Muscle of leg (tissue), 11 donors: Measurements from ENCODE around the gene PLCE1. TPM values are rescaled to one million over a fixed set of nuclear protein-coding genes. Genes with fewer than 3 reads are reported as not detected.

Source experiments
- DNase-seq: peaks from one replicate; pipeline ENCODE4 v3.0.0; 2013
- H3K27ac ChIP-seq: one replicate; pipeline ENCODE4 v1.5.1; 2013; ENCODE audit warnings: mild to moderate bottlenecking, low read length, control low read depth
- H3K27me3 ChIP-seq: one replicate; pipeline ENCODE4 v1.6.1; 2013; ENCODE audit warnings: low read length; ENCODE audit not compliant: control insufficient read depth, insufficient read depth
- H3K36me3 ChIP-seq: one replicate; pipeline ENCODE4 v1.6.1; 2013; ENCODE audit warnings: low read length; ENCODE audit not compliant: control insufficient read depth, insufficient read depth
- H3K4me1 ChIP-seq: one replicate; pipeline ENCODE4 v1.6.1; 2013; ENCODE audit warnings: low read length; ENCODE audit not compliant: control insufficient read depth, insufficient read depth
- H3K4me3 ChIP-seq: one replicate; pipeline ENCODE4 v1.5.1; 2013; ENCODE audit warnings: low read length, control low read depth
- H3K9me3 ChIP-seq: replicated peaks from 2 replicates; pipeline ENCODE4 v1.6.1; 2013; ENCODE audit warnings: low read depth, low read length; ENCODE audit not compliant: control insufficient read depth
- WGBS: methylation state at CpG from one replicate; pipeline ENCODE4 v1.1.5; 2013; ENCODE audit warnings: missing lambda C conversion rate; ENCODE audit not compliant: insufficient coverage; 5-methylcytosine and 5-hydroxymethylcytosine counted together
- polyA plus RNA-seq, 8 donors: library from polyadenylated mRNA; unstranded; fragments of 120-200 nt; gene quantifications; one replicate each; pipeline versions ENCODE4 v1.2.1 to v1.2.3, GENCODE V29; 2013; ENCODE audit warnings: inconsistent platforms in 1 of 8, low replicate concordance in 1 of 8; ENCODE audit not compliant: insufficient read length in 8 of 8, insufficient read depth in 1 of 8
- total RNA-seq: library from RNA; stranded (reverse); fragments of 120-200 nt; gene quantifications from one replicate; pipeline ENCODE4 v1.2.4, GENCODE V29; 2013

Gene PLCE1
- total and polyA plus RNA-seq, 9 donors = 31.4 to 46.3 (median 36.0) TPM

DNA sequence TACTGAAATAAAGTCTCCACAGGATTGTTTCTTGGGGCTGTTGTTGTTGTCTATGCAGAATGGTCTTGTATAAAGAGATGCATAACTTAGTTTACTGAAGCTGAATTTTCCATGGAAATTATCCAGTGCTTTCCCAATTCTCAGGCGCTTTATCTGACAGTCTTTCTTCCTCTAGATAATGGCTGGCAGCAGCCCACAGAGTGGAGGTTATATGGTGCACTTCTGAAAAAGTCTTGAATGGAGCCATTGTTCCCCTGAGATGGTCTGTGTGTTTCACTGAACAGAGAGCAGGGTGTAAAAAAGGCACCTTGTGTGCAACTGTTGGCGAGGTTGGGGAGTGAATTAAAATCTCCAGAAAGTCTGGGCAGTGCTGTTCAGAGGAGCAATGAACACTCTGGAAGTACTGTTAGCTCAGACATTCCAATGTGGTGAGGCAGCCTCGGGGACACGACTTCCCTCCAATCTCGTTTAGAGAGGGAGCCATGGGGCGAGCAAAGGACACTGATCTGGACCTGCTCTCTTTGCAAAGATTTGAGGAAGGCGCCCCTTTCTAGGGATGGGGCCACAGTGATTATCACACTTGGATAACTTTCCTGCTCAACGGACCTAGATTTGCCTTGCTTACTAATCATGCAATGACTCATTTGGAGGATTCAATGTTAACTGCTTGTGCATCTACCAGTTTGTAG is 2.0 kb upstream of the PLCE1 start:
- H3K27me3 ChIP-seq = peaks cover 11% of the 10 kb centered on the region
- no peaks in the 10 kb centered on the region for H3K9me3 ChIP-seq
- 14% methylated on average over 3 of the region's 8 CpGs for WGBS
- peaks cover 4% of the 10 kb centered on the region for H3K36me3 ChIP-seq
- peaks cover 38% of the 10 kb centered on the region for H3K4me1 ChIP-seq
- DNase-seq = peak; percentile 92
- no peak overlapping the region for H3K4me3 ChIP-seq
- peak overlapping the region; percentile 83 for H3K27ac ChIP-seq

DNA sequence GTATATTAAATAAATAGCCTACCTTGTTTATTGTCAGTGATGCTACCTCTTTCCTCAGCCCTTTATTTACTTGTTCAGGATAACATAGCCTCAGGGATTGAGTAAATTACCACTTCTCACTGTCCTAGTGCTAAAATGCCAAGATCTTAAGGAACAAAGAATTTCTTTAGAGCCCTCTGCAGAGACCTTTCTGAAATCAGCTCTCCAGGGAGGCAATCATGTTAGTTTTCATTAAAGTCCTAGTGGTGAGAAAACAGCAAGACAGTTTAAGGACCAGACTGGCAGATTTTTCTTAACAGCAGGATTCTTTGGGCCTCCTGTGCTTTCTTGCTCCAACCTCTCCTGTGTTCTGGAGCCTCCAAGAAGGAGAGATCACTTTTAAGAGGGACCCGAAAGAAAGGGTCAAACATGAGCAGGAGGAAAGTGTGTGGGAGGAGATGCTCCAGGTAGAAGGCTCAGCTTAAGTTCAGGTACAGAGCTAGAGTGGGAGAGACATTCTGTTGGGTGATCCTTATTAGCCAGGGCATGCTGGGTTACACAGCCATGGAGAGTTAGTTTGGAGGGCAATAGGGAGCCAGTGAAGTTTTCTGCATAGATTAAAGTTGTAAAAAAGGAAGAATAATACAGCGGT is 1.2 kb upstream of the PLCE1 start:
- Histone ChIP-seq H3K4me3 (no peak overlapping the region), H3K36me3 (peaks cover 4% of the 10 kb centered on the region), H3K27ac (peak overlapping the region; percentile 85), H3K9me3 (no peaks in the 10 kb centered on the region), H3K4me1 (peaks cover 38% of the 10 kb centered on the region), H3K27me3 (peaks cover 11% of the 10 kb centered on the region)
- peak; percentile 28 for DNase-seq
- whole genome bisulfite sequencing = 80% methylated on average over 2 of the region's 2 CpGs

DNA sequence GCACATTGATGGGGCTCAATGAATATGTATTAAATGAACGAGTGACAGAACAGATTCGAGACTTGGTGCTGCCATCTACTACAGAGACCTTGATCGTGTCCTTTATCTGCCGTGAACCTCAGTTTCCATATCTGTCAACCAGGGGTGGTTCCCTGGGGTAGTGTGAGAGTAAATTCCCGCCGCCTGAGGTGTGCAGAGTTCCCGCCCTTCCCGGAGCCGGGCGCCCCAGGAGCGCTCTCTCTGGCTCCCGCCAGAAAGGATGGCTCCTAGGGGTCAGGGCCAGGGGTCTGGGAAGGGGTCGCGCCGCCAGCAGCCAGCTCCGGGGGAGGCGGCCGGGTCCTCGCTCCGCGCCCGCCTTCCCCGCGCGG is 333 bp upstream of the PLCE1 start:
- Histone ChIP-seq H3K4me1 (peaks cover 42% of the 10 kb centered on the region), H3K9me3 (no peaks in the 10 kb centered on the region), H3K36me3 (peaks cover 4% of the 10 kb centered on the region), H3K27me3 (peaks cover 11% of the 10 kb centered on the region), H3K27ac (peak overlapping the region; percentile 85), H3K4me3 (peak overlapping the region; percentile 65)
- DNase-seq = no peak
- WGBS = 5% methylated on average over 21 of the region's 25 CpGs

DNA sequence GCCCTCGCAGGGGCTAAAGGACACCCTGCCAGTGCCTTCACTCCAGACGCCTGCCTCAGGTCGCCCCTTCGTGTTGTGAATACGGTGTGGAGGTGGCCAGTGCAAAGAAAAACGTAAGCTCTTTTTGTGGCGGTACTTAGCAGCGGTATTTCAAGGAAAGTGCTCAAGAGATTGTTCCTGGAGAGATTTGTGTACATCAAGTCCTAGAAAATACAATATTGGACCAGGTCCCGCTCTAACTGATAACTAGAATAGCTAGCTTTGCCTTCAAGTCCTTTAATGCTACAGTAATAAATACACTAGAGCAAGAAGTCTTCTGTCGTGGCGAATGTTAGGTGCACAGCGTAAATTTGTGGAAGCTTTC is 689 bp downstream of the PLCE1 start:
- 2% methylated on average over 6 of the region's 12 CpGs for WGBS
- DNase-seq = peak; percentile 46
- peaks cover 4% of the 10 kb centered on the region for H3K36me3 ChIP-seq
- H3K4me3 ChIP-seq = peak overlapping the region; percentile 96
- H3K27me3 ChIP-seq = peaks cover 11% of the 10 kb centered on the region
- H3K4me1 ChIP-seq = peaks cover 47% of the 10 kb centered on the region
- H3K27ac ChIP-seq = peak overlapping the region; percentile 77
- no peaks in the 10 kb centered on the region for H3K9me3 ChIP-seq

DNA sequence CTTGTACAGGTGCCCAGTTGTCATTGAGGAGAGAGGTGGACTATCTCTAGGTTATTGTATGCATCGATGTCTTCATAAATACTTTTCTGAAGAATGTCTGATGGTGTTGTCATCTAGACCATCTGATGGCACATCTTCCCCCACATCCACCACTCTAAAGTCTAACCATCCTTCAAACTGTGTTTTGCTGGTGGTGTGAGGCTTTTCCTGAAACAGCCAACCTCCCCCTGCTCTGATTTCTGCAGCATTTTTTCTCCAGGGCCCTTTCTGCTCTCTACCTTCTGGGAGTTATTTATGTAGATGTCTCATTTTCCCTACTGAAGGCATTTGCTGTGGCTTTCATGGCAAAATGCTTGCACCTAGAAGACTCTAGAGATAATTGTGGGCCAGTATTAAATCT is 1.5 kb downstream of the PLCE1 start:
- Histone ChIP-seq H3K27me3 (peaks cover 11% of the 10 kb centered on the region), H3K27ac (no peak overlapping the region), H3K4me3 (peak overlapping the region; percentile 96), H3K4me1 (peaks cover 53% of the 10 kb centered on the region), H3K36me3 (peaks cover 4% of the 10 kb centered on the region), H3K9me3 (no peaks in the 10 kb centered on the region)
- no CpG with 5 or more reads among the region's 1 CpG for WGBS
- DNase-seq = no peak

DNA sequence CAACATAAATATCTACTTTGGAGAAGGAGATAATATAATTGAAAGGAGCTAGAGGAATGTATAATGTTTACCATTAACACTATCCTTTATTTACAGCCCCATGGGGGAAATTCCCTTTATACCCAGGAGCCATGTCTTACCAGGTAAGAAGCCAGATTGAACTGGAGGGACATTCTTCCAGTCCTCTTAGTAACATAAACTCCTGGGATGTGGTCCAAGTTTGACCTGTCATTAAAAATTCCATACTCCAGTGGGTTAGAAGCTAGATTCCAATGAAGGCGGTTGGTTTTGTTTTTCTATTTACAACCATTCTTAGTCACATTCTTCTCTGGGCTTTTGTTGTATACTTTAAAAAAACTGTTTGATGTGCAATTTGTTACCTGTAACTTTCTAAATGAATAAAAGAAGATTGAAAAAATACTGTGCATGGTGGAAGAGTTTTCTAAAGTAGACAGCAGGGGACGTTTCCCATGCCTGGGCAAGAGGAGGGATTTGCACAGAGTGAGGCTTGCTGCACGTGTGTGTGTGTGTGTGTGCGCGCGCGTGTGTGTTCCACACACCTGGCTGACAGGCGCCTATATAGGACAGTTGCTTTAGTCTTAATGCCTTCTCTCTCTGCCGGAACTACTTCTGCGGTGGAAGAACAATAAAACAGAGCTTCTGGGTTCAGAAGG is 2.0 kb downstream of the PLCE1 start:
- Histone ChIP-seq H3K4me1 (peaks cover 54% of the 10 kb centered on the region), H3K36me3 (peaks cover 4% of the 10 kb centered on the region), H3K4me3 (peak overlapping the region; percentile 96), H3K9me3 (no peaks in the 10 kb centered on the region), H3K27ac (no peak overlapping the region), H3K27me3 (peaks cover 11% of the 10 kb centered on the region)
- DNase-seq = peak; percentile 36
- 70% methylated on average over 7 of the region's 10 CpGs for WGBS

DNA sequence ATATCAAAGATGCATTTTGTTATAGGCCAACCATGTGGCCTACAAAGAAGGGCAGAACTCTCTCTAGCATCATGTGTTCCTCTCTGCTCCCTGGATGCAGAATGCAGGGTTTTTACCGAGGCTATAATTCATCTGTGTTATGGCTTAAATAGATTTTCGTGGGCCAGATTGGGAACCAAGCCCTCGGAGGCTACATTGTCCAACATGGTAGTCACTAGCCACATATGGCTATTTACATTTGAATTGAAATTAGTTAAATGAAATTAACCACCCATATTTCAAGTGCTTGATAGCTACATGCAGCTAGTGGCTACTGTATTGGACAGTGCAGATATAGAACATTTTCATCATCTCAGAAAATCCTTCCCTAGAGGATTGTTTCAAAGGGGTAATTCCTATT is 2.8 kb downstream of the PLCE1 start:
- Histone ChIP-seq H3K9me3 (no peaks in the 10 kb centered on the region), H3K36me3 (peaks cover 4% of the 10 kb centered on the region), H3K4me3 (no peak overlapping the region), H3K27me3 (peaks cover 11% of the 10 kb centered on the region), H3K27ac (no peak overlapping the region), H3K4me1 (peaks cover 52% of the 10 kb centered on the region)
- no peak for DNase-seq
- no CpG with 5 or more reads among the region's 3 CpGs for WGBS

DNA sequence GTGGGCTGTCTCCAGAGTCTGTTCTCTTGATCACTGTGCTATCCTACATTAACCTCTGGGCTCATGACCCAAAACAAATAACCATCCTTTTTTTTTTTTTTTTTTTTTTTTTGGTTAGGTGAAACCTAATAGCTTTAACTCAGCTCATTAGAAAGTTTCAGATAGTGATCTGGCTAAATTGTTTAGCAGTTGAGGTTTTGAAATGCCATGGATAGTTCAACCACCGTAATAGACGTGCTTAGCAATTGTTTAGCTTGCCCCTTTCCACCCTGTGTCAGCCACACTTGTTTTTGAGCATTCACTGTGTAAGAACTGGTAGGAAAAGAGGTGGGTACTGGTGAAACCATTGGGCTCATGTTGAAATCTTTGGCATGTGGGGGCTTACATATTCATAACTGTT is 3.8 kb downstream of the PLCE1 start:
- Histone ChIP-seq H3K27me3 (peaks cover 11% of the 10 kb centered on the region), H3K4me3 (no peak overlapping the region), H3K4me1 (peaks cover 48% of the 10 kb centered on the region), H3K36me3 (peaks cover 4% of the 10 kb centered on the region), H3K27ac (no peak overlapping the region), H3K9me3 (no peaks in the 10 kb centered on the region)
- no peak for DNase-seq
- no CpG with 5 or more reads among the region's 2 CpGs for WGBS

DNA sequence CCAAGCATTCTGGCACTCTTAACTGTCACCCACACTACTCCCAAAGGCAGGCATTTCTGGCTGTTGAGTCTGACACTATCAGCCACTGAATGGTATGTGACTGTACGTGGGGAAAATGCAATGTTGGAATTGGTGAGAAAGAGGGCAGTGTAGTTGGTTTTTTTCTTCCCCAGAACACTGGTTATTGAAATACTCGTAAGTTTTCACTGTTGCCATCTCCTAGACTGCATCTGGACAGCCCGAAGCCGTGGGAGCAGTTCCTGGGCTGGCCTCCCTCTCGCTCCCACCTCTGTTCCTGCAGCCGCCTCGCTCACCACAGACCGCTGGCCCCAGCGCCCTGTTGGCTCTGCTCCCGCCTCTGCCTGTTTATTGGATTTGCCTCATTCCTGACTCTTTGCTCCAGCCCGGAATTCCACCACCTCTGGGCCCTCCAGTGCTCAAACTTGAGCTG is 5.7 kb downstream of the PLCE1 start:
- Histone ChIP-seq H3K4me3 (no peak overlapping the region), H3K4me1 (peaks cover 42% of the 10 kb centered on the region), H3K9me3 (no peaks in the 10 kb centered on the region), H3K27ac (peak overlapping the region; percentile 54), H3K36me3 (peaks cover 4% of the 10 kb centered on the region), H3K27me3 (no peaks in the 10 kb centered on the region)
- DNase-seq = peak; percentile 83
- WGBS = 3% methylated on average over 8 of the region's 11 CpGs

DNA sequence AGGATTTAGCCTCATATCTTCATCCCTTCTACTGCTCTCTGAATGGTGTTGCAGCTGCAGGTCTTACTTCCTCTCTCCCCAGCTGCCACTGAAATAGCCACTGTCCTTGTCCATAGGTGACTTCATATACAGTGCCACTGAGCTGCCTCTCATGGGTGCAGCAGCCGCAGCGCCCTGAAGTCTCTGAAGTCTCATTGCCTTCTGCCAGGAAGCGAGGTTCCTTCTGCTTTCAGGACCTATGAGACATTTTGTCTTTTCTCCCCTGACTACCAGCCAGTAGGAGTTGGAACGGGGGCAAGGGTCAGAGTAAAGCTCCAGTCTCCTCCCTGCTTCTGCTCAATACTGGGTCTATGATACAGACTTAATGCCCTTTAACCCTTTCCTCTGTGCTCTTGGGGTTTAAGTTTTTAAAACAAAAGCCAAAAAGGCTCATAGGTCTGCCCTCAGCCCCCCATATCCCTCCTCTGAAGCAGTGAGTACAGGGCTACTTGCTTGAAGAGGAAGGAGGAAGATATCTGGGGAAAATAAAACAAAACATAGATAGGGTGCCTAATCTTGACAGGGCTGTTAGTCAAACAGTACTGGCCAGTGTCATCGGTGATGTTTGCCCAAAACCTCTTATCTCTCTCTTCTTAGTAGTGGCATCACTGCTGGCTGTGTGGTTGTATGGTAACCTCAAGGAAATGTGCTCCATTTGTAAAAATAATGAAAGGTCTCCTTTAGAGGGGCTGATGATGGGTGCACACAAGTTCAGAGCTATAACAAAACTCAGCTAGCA is 7.1 kb downstream of the PLCE1 start:
- 67% methylated on average over 2 of the region's 5 CpGs for WGBS
- Histone ChIP-seq H3K27me3 (no peaks in the 10 kb centered on the region), H3K4me1 (peaks cover 40% of the 10 kb centered on the region), H3K4me3 (no peak overlapping the region), H3K9me3 (no peaks in the 10 kb centered on the region), H3K27ac (peak overlapping the region; percentile 86), H3K36me3 (peaks cover 7% of the 10 kb centered on the region)
- DNase-seq = no peak
